Body of pancreas (tissue), 4 donors: ENCODE results near the gene SFXN2. TPM values are rescaled to one million over a fixed set of nuclear protein-coding genes. Genes with fewer than 3 reads are reported as not detected.
A peak's percentile ranks its signal among the peaks of the same experiment; 100 is the strongest.
"Not testable (repeated sequence)": the region's sequence is repeated elsewhere in the genome, so short reads cannot be mapped to it uniquely, and the experiment has no call there.

Source experiments
- ATAC-seq: fragments of 150-250 bp; one replicate; pipeline ENCODE4 v1.9.1; 2016
- DNase-seq, 4 donors: peaks; one replicate each; pipeline ENCODE4 v3.0.0-alpha.2; 2019
- H3K27ac ChIP-seq, 4 donors: fragments of 200-600 bp; sonication (generic); 1 replicate in 3 of 4; 2 replicates in 1 of 4; pipeline versions ENCODE4 v1.5.1 to v1.6.1; 2016 to 2019; ENCODE audit warnings: mild to moderate bottlenecking in 1 of 4, mixed read lengths in 1 of 4, moderate library complexity in 1 of 4
- H3K27me3 ChIP-seq, 2 donors: fragments of 200-600 bp; sonication (generic); one replicate each; pipeline ENCODE4 v1.6.0; 2016; ENCODE audit warnings: mild to moderate bottlenecking in 1 of 2
- H3K36me3 ChIP-seq, 2 donors: fragments of 200-600 bp; sonication (generic); replicated peaks in 1 of 2; 2 replicates each; pipeline ENCODE4 v1.5.1; 2016; ENCODE audit warnings: low read depth in 2 of 2; ENCODE audit not compliant: insufficient read depth in 1 of 2
- H3K4me1 ChIP-seq: fragments of 200-600 bp; sonication (generic); one replicate; pipeline ENCODE4 v1.6.0; 2016
- H3K4me3 ChIP-seq, 2 donors: fragments of 200-600 bp; sonication (generic); 1 replicate in 1 of 2; 2 replicates in 1 of 2; pipeline ENCODE4 v1.5.1; 2016 to 2019
- H3K9me3 ChIP-seq, 3 donors: fragments of 200-600 bp; sonication (generic); 1 replicate in 2 of 3; 2 replicates in 1 of 3; pipeline ENCODE4 v1.5.1; 2016
- CTCF ChIP-seq, 7 experiments: fragments of 450-650 bp in 4 of 7; fragments of 200-600 bp in 3 of 7; sonication (generic) in 3 of 7; IDR thresholded peaks; one replicate each; pipeline ENCODE4 v1.5.1; 2016 to 2019; ENCODE audit warnings: antibody characterized with exemption in 7 of 7
- POLR2A ChIP-seq, 3 donors: fragments of 450-650 bp; IDR thresholded peaks; one replicate each; pipeline ENCODE4 v1.6.1; 2016; ENCODE audit warnings: antibody characterized with exemption in 3 of 3, mild to moderate bottlenecking in 2 of 3
- WGBS, 2 donors: methylation state at CpG; one replicate each; pipeline ENCODE4 v1.1.5; 2017; 5-methylcytosine and 5-hydroxymethylcytosine counted together
- intact Hi-C: fragments of 100-400 bp; cut with DNase I; formaldehyde crosslinking; loops from one replicate; pipeline ENCODE4 v1.15.1; 2023
- total RNA-seq, 2 donors: library from RNA; depleted of rRNA; stranded (reverse); fragments of >200 nt; gene quantifications; one replicate each; pipeline ENCODE4 v1.1.0, GENCODE V29; 2016

Gene SFXN2
- total RNA-seq: 1 to 10 TPM; 2.1 to 7.3 TPM

- H3K9me3 ChIP-seq: no peaks in the 10 kb centered on the region
- TF ChIP-seq POLR2A (IDR thresholded peaks at IDR 0.05): peak; percentile 68 to 90 (median 84)
- no peak for TF ChIP-seq CTCF (IDR thresholded peaks at IDR 0.05)
- intact Hi-C loops: no loop called here
- H3K27ac ChIP-seq: peak within 1 kb of the TSS; percentile 67 to 92 (median 81)
- peak; percentile 57 to 69 (median 60) for DNase-seq
- peak within 1 kb of the TSS; percentile 85 to 96 for H3K4me3 ChIP-seq
- ATAC-seq: peak; percentile 16
- peaks cover 27% of the 10 kb centered on the region for H3K4me1 ChIP-seq
- H3K36me3 ChIP-seq: no peaks in the 10 kb centered on the region
- WGBS, 2 donors: 3 to 13% methylated on average over 13 to 46 of the region's 46 CpGs
- H3K27me3 ChIP-seq: no peaks in the 10 kb centered on the region
These were observed at the start of gene SFXN2 for GRCh38 chr10:102714621-102715455. Gene SFXN2, plus strand, starts transcription at chr10:102714636. Its CDS starts 12,001 bp downstream, at chr10:102726637.

- intact Hi-C loops: no loop called here
- H3K27ac ChIP-seq: peak overlapping the region in 1 of 4 donors; percentile 32
- ATAC-seq (no peak), DNase-seq (no peak)
- WGBS, 2 donors: 82 to 83% methylated on average over 7 to 9 of the region's 9 CpGs
- TF ChIP-seq POLR2A (IDR thresholded peaks at IDR 0.05) (no peak), CTCF (IDR thresholded peaks at IDR 0.05) (no peak)
- no peaks in the 10 kb centered on the region for H3K27me3 ChIP-seq
- H3K4me1 ChIP-seq: peaks cover 37% of the 10 kb centered on the region
- H3K9me3 ChIP-seq: no peaks in the 10 kb centered on the region
- H3K4me3 ChIP-seq: no peak overlapping the region
- no peaks in the 10 kb centered on the region for H3K36me3 ChIP-seq
These were observed 48.4 kb upstream of the SFXN2 start for GRCh38 chr10:102665904-102666509.

GRCh38 chr10:102667411-102667810 is 47.0 kb upstream of the SFXN2 start:
- H3K9me3 ChIP-seq, H3K4me3 ChIP-seq, ATAC-seq, intact Hi-C loops, H3K27me3 ChIP-seq, DNase-seq, H3K36me3 ChIP-seq: not testable (repeated sequence)
- WGBS, 2 donors: 90 to 95% methylated on average over 4 of the region's 4 CpGs
- Histone ChIP-seq H3K4me1 (peaks cover 34% of the 10 kb centered on the region), H3K27ac (peak overlapping the region in 3 of 4 donors; percentile 8 to 95 (median 86))

- H3K27me3 ChIP-seq: no peaks in the 10 kb centered on the region
- 90% methylated on average over 8 to 10 of the region's 10 CpGs for WGBS, 2 donors
- no peak overlapping the region for H3K4me3 ChIP-seq
- TF ChIP-seq POLR2A (IDR thresholded peaks at IDR 0.05) (no peak), CTCF (IDR thresholded peaks at IDR 0.05) (no peak)
- DNase-seq (peak in 1 of 4 donors; percentile 36), ATAC-seq (no peak)
- intact Hi-C loops: no loop called here
- no peaks in the 10 kb centered on the region for H3K9me3 ChIP-seq
- H3K27ac ChIP-seq: peak overlapping the region; percentile 86 to 95 (median 94)
- H3K4me1 ChIP-seq: peaks cover 34% of the 10 kb centered on the region
- H3K36me3 ChIP-seq: no peaks in the 10 kb centered on the region
These were observed 45.9 kb upstream of the SFXN2 start for GRCh38 chr10:102668326-102669107.
